Raji (cell line): Measurements from ENCODE around the gene FOXK2.

Source experiments
- POLR2A ChIP-seq: IDR thresholded peaks from 2 replicates; pipeline ENCODE4 v1.6.1; 2011; ENCODE audit warnings: low read depth, low read length, control low read depth; ENCODE audit not compliant: insufficient read depth

The FOXK2 gene

GRCh38 chr17:82631544-82631943 lies 112.0 kb downstream of the FOXK2 start:
- no peak for TF ChIP-seq POLR2A

- no peak for TF ChIP-seq POLR2A
Measured at GRCh38 chr17:82632451-82632850, 112.9 kb downstream of the FOXK2 start.

DNA sequence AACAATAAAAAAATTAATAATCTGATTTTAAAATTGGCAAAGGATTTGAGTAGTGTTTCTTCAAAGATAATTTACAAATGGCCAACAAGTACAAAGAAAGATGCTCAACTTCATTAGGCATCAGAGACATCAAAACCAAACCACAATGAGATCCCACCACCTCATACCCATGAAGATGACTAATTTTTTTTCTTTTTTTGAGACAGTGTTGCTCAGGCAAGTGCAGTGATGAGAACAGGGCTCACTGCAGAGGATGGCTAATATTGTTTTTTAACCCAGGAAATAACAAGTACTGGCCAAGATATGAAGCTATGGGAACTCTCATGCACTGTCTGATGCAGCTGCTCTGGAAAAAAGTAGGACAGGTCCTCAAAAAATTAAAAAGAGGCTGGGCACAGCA lies 113.8 kb downstream of the FOXK2 start:
- TF ChIP-seq POLR2A = no peak

DNA sequence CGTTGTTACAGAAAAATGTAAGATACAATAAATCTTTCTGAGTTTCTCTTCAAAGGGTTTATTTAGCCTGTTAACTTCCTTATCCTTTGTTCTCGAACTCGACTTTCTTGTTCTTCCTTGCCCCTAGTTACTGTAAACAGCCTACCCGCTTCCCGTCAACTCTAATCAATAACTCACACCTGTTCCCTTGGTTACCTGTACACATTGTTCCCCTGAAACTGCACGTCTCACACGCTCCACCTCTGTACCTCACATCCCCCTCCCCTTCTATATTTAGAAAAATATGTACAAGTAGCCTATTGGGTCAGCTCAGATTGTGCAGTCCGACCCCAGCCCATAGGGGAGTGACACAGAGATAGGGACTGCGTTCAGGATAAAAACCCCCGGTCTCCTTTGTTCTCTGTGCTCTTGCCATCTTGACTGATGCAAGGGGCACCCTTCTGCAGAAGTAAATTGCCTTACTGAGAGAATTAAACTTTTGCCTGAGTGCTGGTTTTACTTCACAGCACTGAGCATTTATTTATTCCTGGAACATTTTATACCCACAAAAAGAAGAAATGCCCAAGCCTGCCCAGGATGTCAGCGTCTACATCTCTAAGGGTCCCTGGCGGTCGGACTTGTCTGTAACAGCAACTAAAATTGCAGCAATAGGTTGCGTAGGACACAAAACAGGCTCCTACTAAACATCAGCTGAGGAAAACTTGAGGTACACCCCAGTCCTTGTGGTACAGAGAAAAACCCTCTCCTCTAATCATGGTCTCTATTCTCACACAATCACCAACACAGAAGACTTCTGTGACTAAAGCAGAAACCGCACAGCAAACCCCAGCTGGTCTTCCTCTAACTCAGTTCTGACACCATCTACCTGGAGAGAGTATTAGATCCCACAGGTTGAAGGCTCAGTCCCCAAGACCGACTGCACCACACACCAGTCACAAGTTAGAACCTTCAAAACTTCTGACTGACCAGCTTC lies 117.4 kb downstream of the FOXK2 start:
- TF ChIP-seq POLR2A = no peak

GRCh38 chr17:82638183-82638773 lies 118.7 kb downstream of the FOXK2 start:
- no peak for TF ChIP-seq POLR2A

GRCh38 chr17:82639628-82640027 lies 120.1 kb downstream of the FOXK2 start:
- no peak for TF ChIP-seq POLR2A

DNA sequence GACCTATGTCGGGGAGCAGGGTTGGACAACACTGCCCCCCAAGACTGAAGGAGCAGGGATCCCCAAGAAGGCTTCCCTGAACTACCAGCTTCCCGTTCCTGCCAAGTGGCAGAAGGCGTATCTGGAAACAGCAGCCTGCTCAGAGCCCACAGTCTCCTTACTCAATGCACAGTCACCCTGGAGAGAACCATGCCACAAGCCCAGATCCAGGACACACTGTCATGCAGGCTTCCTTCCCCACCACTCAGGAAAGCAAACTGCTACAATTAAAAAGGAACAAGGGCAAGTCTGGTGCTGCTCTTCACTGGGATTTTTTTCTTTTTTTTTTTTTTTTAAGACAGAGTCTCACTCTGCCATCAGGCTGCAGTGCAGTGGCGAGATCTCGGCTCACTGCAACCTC lies 120.5 kb downstream of the FOXK2 start:
- TF ChIP-seq POLR2A = no peak

GRCh38 chr17:82642022-82642421 lies 122.5 kb downstream of the FOXK2 start:
- TF ChIP-seq POLR2A = no peak

DNA sequence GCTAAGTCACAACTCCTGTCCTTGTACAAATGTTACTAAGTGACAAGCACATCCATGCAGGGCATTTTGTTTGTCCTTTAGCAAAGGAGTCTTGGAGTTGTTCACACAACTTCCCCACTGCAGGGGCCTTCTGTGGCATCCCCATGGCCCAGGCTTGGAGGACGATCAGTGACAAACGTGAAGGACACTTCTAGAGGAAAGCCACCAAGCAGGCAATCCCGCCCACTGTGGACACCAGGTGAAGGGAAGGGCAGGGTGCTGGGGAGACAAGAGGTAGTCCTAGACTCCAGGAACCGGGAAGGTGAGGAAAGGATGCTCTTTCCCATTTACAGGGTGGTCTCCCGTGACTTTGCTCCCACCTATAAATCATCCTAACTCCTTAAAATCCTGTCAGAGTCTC lies 124.6 kb downstream of the FOXK2 start:
- no peak for TF ChIP-seq POLR2A

DNA sequence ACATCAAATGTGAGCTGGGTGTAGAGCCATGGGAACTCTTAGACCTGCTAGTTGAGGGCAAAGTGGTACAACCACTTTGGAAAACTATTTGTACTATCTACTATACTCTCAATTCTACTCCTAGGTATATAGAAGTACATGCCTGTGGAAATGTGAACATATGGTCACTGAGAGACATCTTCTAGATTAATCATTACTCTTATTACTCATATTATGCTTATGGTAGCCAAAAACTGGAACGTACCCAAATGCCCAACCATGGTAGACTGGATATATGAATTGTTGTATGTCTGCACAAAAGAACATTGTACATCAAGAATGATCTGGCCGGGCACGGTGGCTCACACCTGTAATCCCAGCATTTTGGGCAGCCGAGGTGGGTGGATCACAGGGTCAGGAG lies 126.0 kb downstream of the FOXK2 start:
- TF ChIP-seq POLR2A = no peak

DNA sequence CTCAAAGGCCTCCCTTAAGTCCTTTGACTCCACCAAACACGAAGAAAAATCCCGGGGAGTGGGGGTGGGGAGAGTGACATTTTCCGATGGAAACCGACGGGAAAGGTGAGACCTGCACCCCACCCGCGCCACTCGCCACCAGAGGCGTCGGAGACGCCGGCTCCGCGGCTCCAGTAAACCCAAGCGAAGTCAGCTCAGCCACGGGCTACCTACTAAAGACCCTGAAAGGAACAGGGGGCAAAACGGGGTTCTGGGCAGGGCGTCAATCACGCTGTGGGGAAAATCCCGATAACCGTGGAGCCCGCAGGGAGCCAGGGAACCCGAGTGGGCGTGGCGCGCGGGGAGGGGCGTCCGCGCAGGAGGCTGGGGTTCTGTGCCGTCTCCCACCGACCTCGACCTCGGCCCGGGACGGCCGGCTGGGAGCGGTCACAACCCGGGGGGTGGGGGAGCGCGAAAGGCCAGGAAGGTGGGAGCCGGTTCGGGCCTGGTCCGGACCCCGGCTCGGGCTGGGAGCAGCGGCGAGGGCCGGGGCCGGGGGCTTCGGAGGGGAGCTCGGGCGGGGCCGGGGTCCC lies 128.1 kb downstream of the FOXK2 start:
- TF ChIP-seq POLR2A = no peak

DNA sequence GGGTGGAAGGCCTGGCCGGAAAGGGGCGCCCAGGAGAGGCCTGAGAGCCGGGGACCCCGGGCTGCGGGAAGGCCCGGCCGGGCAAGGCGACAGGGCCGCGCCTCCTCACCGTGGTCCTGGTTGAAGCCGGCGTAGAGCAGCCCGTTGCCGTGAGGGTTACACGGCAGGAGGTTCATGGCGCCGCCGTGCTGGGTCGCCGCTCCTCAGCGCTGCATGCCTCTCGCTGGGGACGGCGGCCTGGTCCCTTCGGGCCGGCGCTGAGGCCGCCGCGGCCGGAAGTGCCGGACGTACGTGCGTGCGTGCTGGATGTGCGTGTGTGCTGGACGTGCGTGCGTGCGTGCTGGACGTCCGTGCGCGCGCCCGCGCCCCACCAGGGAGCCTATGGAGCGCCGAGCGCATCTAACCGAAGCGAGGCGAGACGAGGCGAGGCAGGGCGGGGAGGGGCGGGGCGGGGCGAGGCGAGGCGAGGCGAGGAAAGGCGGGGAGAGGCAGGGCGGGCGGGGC lies 128.7 kb downstream of the FOXK2 start, which contains the start of gene WDR45B:
WDR45B (minus strand) TSS at position 280 of the 504 bp plus-strand sequence; CDS start at position 176, 104 bp downstream.
- peak; percentile 97 for TF ChIP-seq POLR2A

DNA sequence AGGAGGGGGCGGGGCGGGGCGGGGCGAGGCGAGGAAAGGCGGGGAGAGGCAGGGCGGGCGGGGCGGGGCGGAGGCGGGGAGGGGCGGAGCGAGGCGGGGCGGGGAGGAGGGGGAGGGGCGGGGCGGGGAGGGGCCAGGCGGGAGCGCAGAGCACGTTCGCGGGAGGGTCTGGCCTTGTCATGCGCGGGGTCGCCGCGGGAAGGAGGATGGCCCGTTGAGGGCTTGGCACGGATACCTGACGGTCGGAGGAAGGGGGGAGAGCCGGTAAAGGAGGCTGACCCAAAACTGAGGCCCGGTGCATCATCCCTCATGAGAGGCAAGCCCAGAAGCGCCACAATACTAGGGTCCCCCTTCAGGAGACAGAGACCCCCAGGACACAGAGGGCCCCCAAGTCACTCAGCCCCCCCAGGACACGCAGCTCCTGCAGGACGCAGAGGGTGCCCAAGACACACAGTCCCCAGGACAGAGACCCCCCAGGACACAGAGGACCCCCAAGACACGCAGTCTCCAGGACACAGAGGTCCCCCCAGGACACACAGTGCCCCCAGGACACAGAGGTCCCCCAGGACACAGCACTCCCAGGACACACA lies 129.3 kb downstream of the FOXK2 start:
- no peak for TF ChIP-seq POLR2A

DNA sequence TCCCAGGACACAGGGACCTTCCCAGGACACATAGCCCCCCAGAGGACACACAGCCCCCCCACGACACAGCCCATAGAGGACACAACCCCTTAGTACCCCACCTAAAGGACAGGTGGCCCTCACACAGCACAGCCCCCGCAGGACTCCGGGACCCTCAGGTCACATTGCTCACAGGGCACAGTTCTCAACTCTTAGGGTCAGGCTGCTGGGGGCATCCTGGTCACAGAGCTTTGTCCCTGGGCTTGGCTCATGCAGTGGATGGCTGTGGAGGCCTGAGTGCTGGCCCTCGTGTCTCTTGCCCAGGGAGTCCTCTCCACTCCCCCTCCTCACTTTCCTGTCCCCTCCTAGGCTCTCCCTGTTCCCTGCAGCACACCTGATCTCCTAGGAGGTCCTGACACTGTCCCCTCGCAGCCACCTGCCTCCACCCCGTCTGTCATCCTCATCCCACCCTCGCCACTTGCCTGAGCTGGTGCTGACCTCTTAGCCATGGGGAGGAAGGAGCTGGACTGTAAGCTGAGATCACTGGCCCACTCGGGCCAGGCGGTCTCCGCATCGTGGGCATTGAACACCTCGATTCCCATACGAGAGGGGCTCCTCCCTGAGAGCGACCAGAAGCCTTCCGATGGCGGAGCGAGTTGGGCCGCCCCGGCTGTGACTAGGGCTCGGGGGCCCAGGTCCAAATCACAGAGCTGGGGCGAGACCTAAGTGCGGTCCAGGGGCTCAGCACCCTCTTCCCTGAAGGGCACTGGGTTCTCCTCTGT lies 130.1 kb downstream of the FOXK2 start:
- no peak for TF ChIP-seq POLR2A

DNA sequence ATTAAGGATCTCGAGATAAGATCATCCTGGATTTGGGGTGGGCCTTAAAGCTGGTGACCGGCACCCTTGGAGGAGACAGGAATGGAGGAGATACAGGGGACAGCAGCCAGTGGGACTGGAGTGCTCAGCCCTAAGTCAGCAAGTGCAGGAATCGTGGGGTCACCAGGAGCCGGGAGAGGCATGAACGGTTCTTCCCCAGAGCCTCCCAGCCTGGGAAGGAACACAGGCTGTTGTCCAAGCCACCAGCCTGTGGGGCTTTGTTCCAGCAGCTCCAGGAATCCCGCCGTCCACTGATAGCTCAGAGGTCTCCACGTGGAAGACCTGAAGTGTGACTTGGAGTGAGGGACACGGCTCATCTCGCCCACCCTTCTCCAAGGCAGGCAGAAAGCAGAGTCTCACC lies 131.2 kb downstream of the FOXK2 start:
- no peak for TF ChIP-seq POLR2A
